Trophoblast cell (in vitro differentiated cells and primary cell): ENCODE measurements around the gene KCNK3.
A peak's percentile ranks its signal among the peaks of the same experiment; 100 is the strongest.

Experiments
- DNase-seq, 2 donors: peaks; one replicate each; pipeline ENCODE4 v3.0.0-alpha.2; 2016
- H2AFZ ChIP-seq: 2 replicates; pipeline ENCODE4 v1.6.1; 2013; ENCODE audit warnings: low read length, moderate library complexity, mild to moderate bottlenecking; ENCODE audit not compliant: insufficient read depth, poor library complexity
- H2AK5ac ChIP-seq: 2 replicates; pipeline ENCODE4 v1.6.1; 2013; ENCODE audit warnings: mild to moderate bottlenecking, low read length
- H2BK120ac ChIP-seq: 2 replicates; pipeline ENCODE4 v1.6.1; 2013; ENCODE audit warnings: low read length, mild to moderate bottlenecking, moderate library complexity; ENCODE audit not compliant: insufficient read depth, poor library complexity
- H2BK12ac ChIP-seq: 2 replicates; pipeline ENCODE4 v1.6.1; 2013; ENCODE audit warnings: mild to moderate bottlenecking, low read length, moderate library complexity
- H2BK5ac ChIP-seq: 2 replicates; pipeline ENCODE4 v1.6.1; 2013; ENCODE audit warnings: low read length, low read depth, moderate library complexity, mild to moderate bottlenecking; ENCODE audit not compliant: poor library complexity
- H3K14ac ChIP-seq: 2 replicates; pipeline ENCODE4 v1.6.1; 2013; ENCODE audit warnings: mild to moderate bottlenecking, low read length
- H3K18ac ChIP-seq: 2 replicates; pipeline ENCODE4 v1.6.1; 2013; ENCODE audit warnings: mild to moderate bottlenecking, low read length
- H3K23ac ChIP-seq: 2 replicates; pipeline ENCODE4 v1.6.1; 2013; ENCODE audit warnings: low read length
- H3K27ac ChIP-seq: 2 replicates; pipeline ENCODE4 v1.5.1; 2013; ENCODE audit warnings: low read depth, mild to moderate bottlenecking, inconsistent platforms, low read length, moderate library complexity
- H3K27me3 ChIP-seq: 2 replicates; pipeline ENCODE4 v1.6.1; 2013; ENCODE audit warnings: inconsistent platforms, mild to moderate bottlenecking, low read length, moderate library complexity; ENCODE audit not compliant: insufficient read depth
- H3K36me3 ChIP-seq, 2 experiments: 1 replicate in 1 of 2; 2 replicates in 1 of 2; pipeline ENCODE4 v1.6.1; 2013; ENCODE audit warnings: low read length in 2 of 2, mild to moderate bottlenecking in 2 of 2, moderate library complexity in 1 of 2; ENCODE audit not compliant: insufficient read depth in 2 of 2, control insufficient read depth in 1 of 2
- H3K4ac ChIP-seq: 2 replicates; pipeline ENCODE4 v1.6.1; 2013; ENCODE audit warnings: low read depth, mild to moderate bottlenecking, low read length, moderate library complexity
- H3K4me1 ChIP-seq, 2 experiments: 1 replicate in 1 of 2; 2 replicates in 1 of 2; pipeline ENCODE4 v1.6.1; 2013; ENCODE audit warnings: low read length in 2 of 2, mild to moderate bottlenecking in 2 of 2, moderate library complexity in 1 of 2; ENCODE audit not compliant: insufficient read depth in 2 of 2, control insufficient read depth in 1 of 2
- H3K4me2 ChIP-seq: 2 replicates; pipeline ENCODE4 v1.6.1; 2013; ENCODE audit warnings: inconsistent platforms, mild to moderate bottlenecking, low read length, moderate library complexity
- H3K4me3 ChIP-seq: 2 replicates; pipeline ENCODE4 v1.5.1; 2013; ENCODE audit warnings: mild to moderate bottlenecking, low read depth, low read length, inconsistent platforms
- H3K79me1 ChIP-seq: one replicate; pipeline ENCODE4 v1.6.1; 2013; ENCODE audit warnings: low read length
- H3K79me2 ChIP-seq: 2 replicates; pipeline ENCODE4 v1.6.1; 2013; ENCODE audit warnings: low read length, mild to moderate bottlenecking; ENCODE audit not compliant: control insufficient read depth, insufficient read depth, poor library complexity
- H3K9ac ChIP-seq: 2 replicates; pipeline ENCODE4 v1.6.1; 2013; ENCODE audit warnings: mild to moderate bottlenecking, low read length
- H3K9me3 ChIP-seq: 2 replicates; pipeline ENCODE4 v1.6.1; 2013; ENCODE audit warnings: low read depth, mild to moderate bottlenecking, control low read depth, inconsistent platforms, low read length; ENCODE audit not compliant: insufficient read depth
- H4K12ac ChIP-seq: 2 replicates; pipeline ENCODE4 v1.6.1; 2013; ENCODE audit warnings: low read depth, mild to moderate bottlenecking, low read length, moderate library complexity
- H4K8ac ChIP-seq: 2 replicates; pipeline ENCODE4 v1.6.1; 2013; ENCODE audit warnings: low read depth, mild to moderate bottlenecking, low read length, moderate library complexity
- H4K91ac ChIP-seq: one replicate; pipeline ENCODE4 v1.6.1; 2013; ENCODE audit warnings: low read depth, mild to moderate bottlenecking, low read length, moderate library complexity
- WGBS: extraction: QIAGEN DNeasy Blood & Tissue Kit; methylation state at CpG from one replicate; pipeline ENCODE4 v1.1.7; 2013; ENCODE audit warnings: missing lambda C conversion rate; ENCODE audit not compliant: insufficient read length, insufficient coverage; ENCODE audit errors: extremely low coverage; 5-methylcytosine and 5-hydroxymethylcytosine counted together

KCNK3 gene

GRCh38 chr2:26738481-26738880 is 46.0 kb downstream of the KCNK3 start:
- H3K4me1 ChIP-seq = no peaks in the 10 kb centered on the region

GRCh38 chr2:26739514-26739913 is 47.0 kb downstream of the KCNK3 start:
- H3K27ac ChIP-seq = no peak overlapping the region
- H3K9ac ChIP-seq = no peak overlapping the region
- H2AFZ ChIP-seq = no peak overlapping the region
- H3K18ac ChIP-seq = no peak overlapping the region
- no peaks in the 10 kb centered on the region for H3K36me3 ChIP-seq
- H4K8ac ChIP-seq = no peak overlapping the region
- no peaks in the 10 kb centered on the region for H3K4me1 ChIP-seq
- no peak overlapping the region for H2BK120ac ChIP-seq
- H3K4ac ChIP-seq = no peak overlapping the region
- H3K14ac ChIP-seq = no peak overlapping the region
- H3K4me3 ChIP-seq = no peak overlapping the region
- H3K79me1 ChIP-seq = no peaks in the 10 kb centered on the region
- no peak overlapping the region for H3K4me2 ChIP-seq
- no peaks in the 10 kb centered on the region for H3K27me3 ChIP-seq
- no peaks in the 10 kb centered on the region for H3K79me2 ChIP-seq
- H4K91ac ChIP-seq = no peak overlapping the region
- no peak overlapping the region for H2BK12ac ChIP-seq
- H2BK5ac ChIP-seq = no peak overlapping the region
- H3K23ac ChIP-seq = no peak overlapping the region
- DNase-seq = no peak
- WGBS = no CpG with 5 or more reads among the region's 7 CpGs
- H2AK5ac ChIP-seq = no peak overlapping the region
- no peaks in the 10 kb centered on the region for H3K9me3 ChIP-seq
- H4K12ac ChIP-seq = no peak overlapping the region

More at GRCh38 chr2:26738481-26738880, 46.0 kb downstream of the KCNK3 start:
- no peak overlapping the region for H3K18ac ChIP-seq
- H3K9ac ChIP-seq = no peak overlapping the region
- WGBS = no CpG with 5 or more reads among the region's 4 CpGs
- H2AFZ ChIP-seq = no peak overlapping the region
- no peak for DNase-seq
- H4K8ac ChIP-seq = no peak overlapping the region
- no peak overlapping the region for H2BK5ac ChIP-seq
- no peak overlapping the region for H3K4me3 ChIP-seq
- H3K27ac ChIP-seq = no peak overlapping the region
- H2BK120ac ChIP-seq = no peak overlapping the region
- H3K79me2 ChIP-seq = no peaks in the 10 kb centered on the region
- H4K91ac ChIP-seq = no peak overlapping the region
- H3K14ac ChIP-seq = no peak overlapping the region
- H3K79me1 ChIP-seq = no peaks in the 10 kb centered on the region
- H2BK12ac ChIP-seq = no peak overlapping the region
- no peaks in the 10 kb centered on the region for H3K27me3 ChIP-seq
- H3K9me3 ChIP-seq = no peaks in the 10 kb centered on the region
- H3K23ac ChIP-seq = no peak overlapping the region
- no peak overlapping the region for H4K12ac ChIP-seq
- no peak overlapping the region for H3K4me2 ChIP-seq
- H2AK5ac ChIP-seq = no peak overlapping the region
- H3K4ac ChIP-seq = no peak overlapping the region
- no peaks in the 10 kb centered on the region for H3K36me3 ChIP-seq

- Histone ChIP-seq H3K18ac (no peak overlapping the region), H3K14ac (no peak overlapping the region), H4K8ac (no peak overlapping the region), H3K9me3 (no peaks in the 10 kb centered on the region), H3K36me3 (no peaks in the 10 kb centered on the region), H3K9ac (no peak overlapping the region), H3K4ac (no peak overlapping the region), H2BK12ac (no peak overlapping the region), H3K27ac (no peak overlapping the region), H4K91ac (no peak overlapping the region), H3K23ac (no peak overlapping the region), H3K4me1 (no peaks in the 10 kb centered on the region), H3K4me3 (peak overlapping the region; percentile 21), H2BK120ac (no peak overlapping the region), H2BK5ac (no peak overlapping the region), H4K12ac (no peak overlapping the region), H2AK5ac (no peak overlapping the region), H3K79me2 (no peaks in the 10 kb centered on the region), H3K27me3 (no peaks in the 10 kb centered on the region), H2AFZ (no peak overlapping the region), H3K79me1 (no peaks in the 10 kb centered on the region), H3K4me2 (no peak overlapping the region)
- no CpG with 5 or more reads among the region's 6 CpGs for WGBS
- DNase-seq = no peak
Observed at GRCh38 chr2:26740346-26740745, 47.8 kb downstream of the KCNK3 start.

- H3K9ac ChIP-seq = no peak overlapping the region
- H2BK120ac ChIP-seq = no peak overlapping the region
- H3K27ac ChIP-seq = no peak overlapping the region
- no peak overlapping the region for H3K23ac ChIP-seq
- no peak overlapping the region for H3K4me3 ChIP-seq
- H3K4me1 ChIP-seq = no peaks in the 10 kb centered on the region
- no peak overlapping the region for H2BK12ac ChIP-seq
- no peaks in the 10 kb centered on the region for H3K27me3 ChIP-seq
- no peak overlapping the region for H2AFZ ChIP-seq
- no peaks in the 10 kb centered on the region for H3K79me2 ChIP-seq
- DNase-seq = no peak
- H2BK5ac ChIP-seq = no peak overlapping the region
- no peak overlapping the region for H4K91ac ChIP-seq
- no peak overlapping the region for H3K14ac ChIP-seq
- no peak overlapping the region for H3K4ac ChIP-seq
- H4K12ac ChIP-seq = no peak overlapping the region
- H2AK5ac ChIP-seq = no peak overlapping the region
- H3K18ac ChIP-seq = no peak overlapping the region
- WGBS = no CpG with 5 or more reads among the region's 8 CpGs
- H3K4me2 ChIP-seq = no peak overlapping the region
- H3K9me3 ChIP-seq = no peaks in the 10 kb centered on the region
- no peak overlapping the region for H4K8ac ChIP-seq
- no peaks in the 10 kb centered on the region for H3K79me1 ChIP-seq
- no peaks in the 10 kb centered on the region for H3K36me3 ChIP-seq
Observed at GRCh38 chr2:26740890-26741302, 48.4 kb downstream of the KCNK3 start.
